Gastrocnemius medialis (tissue), 4 donors: ENCODE data around the gene FREM2. TPM values are rescaled to one million over a fixed set of nuclear protein-coding genes. Genes with fewer than 3 reads are reported as not detected.

Experiments
- ATAC-seq, 2 donors: fragments of 150-250 bp; one replicate each; pipeline ENCODE4 v1.9.1; 2016
- DNase-seq, 2 donors: peaks; one replicate each; pipeline ENCODE4 v3.0.0-alpha.2; 2019
- H3K27ac ChIP-seq, 4 donors: fragments of 200-600 bp; sonication (generic); 1 replicate in 1 of 4; 2 replicates in 3 of 4; pipeline ENCODE4 v1.5.1; 2016 to 2018; ENCODE audit warnings: mild to moderate bottlenecking in 2 of 4, moderate library complexity in 1 of 4
- H3K27me3 ChIP-seq, 3 donors: fragments of 200-600 bp; sonication (generic) in 2 of 3; 1 replicate in 1 of 3; 2 replicates in 2 of 3; pipeline versions ENCODE4 v1.5.1 to v1.6.0; 2016 to 2019; ENCODE audit warnings: mild to moderate bottlenecking in 1 of 3, moderate library complexity in 1 of 3
- H3K36me3 ChIP-seq, 2 donors: fragments of 200-600 bp; sonication (generic) in 1 of 2; one replicate each; pipeline ENCODE4 v1.5.1; 2017 to 2018
- H3K4me1 ChIP-seq, 2 donors: fragments of 200-600 bp; sonication (generic) in 1 of 2; one replicate each; pipeline ENCODE4 v1.5.1; 2016 to 2017; ENCODE audit warnings: mild to moderate bottlenecking in 2 of 2
- H3K4me3 ChIP-seq, 4 donors: fragments of 200-600 bp; sonication (generic) in 3 of 4; 1 replicate in 1 of 4; 2 replicates in 3 of 4; pipeline ENCODE4 v1.5.1; 2016 to 2019; ENCODE audit warnings: mild to moderate bottlenecking in 2 of 4
- H3K9me3 ChIP-seq, 3 donors: fragments of 200-600 bp; sonication (generic) in 2 of 3; 1 replicate in 1 of 3; 2 replicates in 2 of 3; pipeline ENCODE4 v1.5.1; 2016 to 2019
- POLR2A ChIP-seq, 2 donors: fragments of 450-650 bp; IDR thresholded peaks; one replicate each; pipeline ENCODE4 v1.6.1; 2017; ENCODE audit warnings: antibody characterized with exemption in 2 of 2, mild to moderate bottlenecking in 2 of 2, moderate library complexity in 2 of 2
- in situ Hi-C, 4 donors: fragments of 200-750 bp; cut with MboI; loops; one replicate each; pipeline versions ENCODE4 v1.15.0 to v1.8.0; 2017; ENCODE audit warnings: low sequenced_read_pairs in 4 of 4
- intact Hi-C: fragments of 100-400 bp; cut with DNase I; formaldehyde crosslinking; loops from one replicate; pipeline ENCODE4 v1.15.1; 2023; ENCODE audit warnings: low total_unique reads
- total RNA-seq, 4 donors: library from RNA; depleted of rRNA; stranded (reverse); fragments of >200 nt; gene quantifications; one replicate each; pipeline versions ENCODE4 v1.1.0 to v1.2.3, GENCODE V29; 2016
- TF ChIP-seq, protein P1 (sequence below), 5 experiments: fragments of 450-650 bp in 3 of 5; fragments of 200-600 bp in 2 of 5; sonication (generic) in 2 of 5; IDR thresholded peaks in 4 of 5; conservative IDR thresholded peaks in 1 of 5; 1 replicate in 4 of 5; 2 replicates in 1 of 5; pipeline ENCODE4 v1.5.1; 2016 to 2019; ENCODE audit warnings: antibody characterized with exemption in 5 of 5, mild to moderate bottlenecking in 3 of 5, moderate library complexity in 3 of 5

The FREM2 gene
- total RNA-seq, 4 donors from 2014 or later: 1.3 to 6.4 (median 2.4) TPM

GRCh38 chr13:38781539-38781938 lies 94.7 kb downstream of the FREM2 start:
- intact Hi-C loops: no loop called here
- ATAC-seq (no peak), DNase-seq (no peak)
- H3K4me3 ChIP-seq: no peak overlapping the region
- H3K27ac ChIP-seq: no peak overlapping the region
- H3K36me3 ChIP-seq: no peaks in the 10 kb centered on the region
- H3K9me3 ChIP-seq: no peaks in the 10 kb centered on the region
- H3K27me3 ChIP-seq: no peaks in the 10 kb centered on the region
- no peaks in the 10 kb centered on the region for H3K4me1 ChIP-seq
- in situ Hi-C loops: no loop called here
- TF ChIP-seq POLR2A (IDR thresholded peaks at IDR 0.05): no peak
- TF ChIP-seq, protein P1, sequence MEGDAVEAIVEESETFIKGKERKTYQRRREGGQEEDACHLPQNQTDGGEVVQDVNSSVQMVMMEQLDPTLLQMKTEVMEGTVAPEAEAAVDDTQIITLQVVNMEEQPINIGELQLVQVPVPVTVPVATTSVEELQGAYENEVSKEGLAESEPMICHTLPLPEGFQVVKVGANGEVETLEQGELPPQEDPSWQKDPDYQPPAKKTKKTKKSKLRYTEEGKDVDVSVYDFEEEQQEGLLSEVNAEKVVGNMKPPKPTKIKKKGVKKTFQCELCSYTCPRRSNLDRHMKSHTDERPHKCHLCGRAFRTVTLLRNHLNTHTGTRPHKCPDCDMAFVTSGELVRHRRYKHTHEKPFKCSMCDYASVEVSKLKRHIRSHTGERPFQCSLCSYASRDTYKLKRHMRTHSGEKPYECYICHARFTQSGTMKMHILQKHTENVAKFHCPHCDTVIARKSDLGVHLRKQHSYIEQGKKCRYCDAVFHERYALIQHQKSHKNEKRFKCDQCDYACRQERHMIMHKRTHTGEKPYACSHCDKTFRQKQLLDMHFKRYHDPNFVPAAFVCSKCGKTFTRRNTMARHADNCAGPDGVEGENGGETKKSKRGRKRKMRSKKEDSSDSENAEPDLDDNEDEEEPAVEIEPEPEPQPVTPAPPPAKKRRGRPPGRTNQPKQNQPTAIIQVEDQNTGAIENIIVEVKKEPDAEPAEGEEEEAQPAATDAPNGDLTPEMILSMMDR (IDR thresholded peaks at IDR 0.05 in 4 of 5, conservative IDR thresholded peaks at IDR 0.05 in 1 of 5): no peak

- TF ChIP-seq POLR2A (IDR thresholded peaks at IDR 0.05): no peak
- TF ChIP-seq, protein P1 (IDR thresholded peaks at IDR 0.05 in 4 of 5, conservative IDR thresholded peaks at IDR 0.05 in 1 of 5): no peak
- in situ Hi-C loops (no loop called here), intact Hi-C loops (no loop called here)
- Histone ChIP-seq H3K27me3 (no peaks in the 10 kb centered on the region), H3K4me1 (no peaks in the 10 kb centered on the region), H3K4me3 (no peak overlapping the region), H3K9me3 (no peaks in the 10 kb centered on the region), H3K27ac (no peak overlapping the region), H3K36me3 (no peaks in the 10 kb centered on the region)
- no peak for ATAC-seq
- DNase-seq: no peak
These were observed 97.4 kb downstream of the FREM2 start for GRCh38 chr13:38784036-38784880.

- intact Hi-C loops: no loop called here
- Histone ChIP-seq H3K27ac (no peak overlapping the region), H3K4me3 (no peak overlapping the region), H3K9me3 (no peaks in the 10 kb centered on the region), H3K4me1 (no peaks in the 10 kb centered on the region), H3K36me3 (no peaks in the 10 kb centered on the region), H3K27me3 (no peaks in the 10 kb centered on the region)
- in situ Hi-C loops: no loop called here
- ATAC-seq: no peak
- no peak for DNase-seq
- no peak for TF ChIP-seq POLR2A (IDR thresholded peaks at IDR 0.05)
- TF ChIP-seq, protein P1 (IDR thresholded peaks at IDR 0.05 in 4 of 5, conservative IDR thresholded peaks at IDR 0.05 in 1 of 5): no peak
These were observed 98.2 kb downstream of the FREM2 start for GRCh38 chr13:38785042-38785441.

DNA sequence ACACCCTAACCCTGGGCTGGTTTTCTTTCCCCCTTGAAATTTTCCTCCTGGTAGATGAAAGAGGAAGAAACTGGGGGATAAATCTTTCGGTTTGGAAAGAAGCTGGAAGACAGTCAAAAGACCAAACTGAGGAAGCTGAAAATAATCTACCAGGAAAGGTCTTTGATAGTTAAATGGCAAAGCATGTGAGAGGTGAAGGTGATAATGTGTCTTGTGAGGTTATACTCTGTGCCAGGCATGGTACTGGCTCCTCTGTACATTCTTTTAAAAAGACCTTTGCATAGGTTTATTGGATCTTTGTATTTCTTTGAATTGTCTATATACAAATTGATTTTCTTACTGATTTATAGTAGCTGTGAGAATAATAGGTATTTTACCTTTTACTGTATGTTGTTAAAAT lies 98.6 kb downstream of the FREM2 start:
- no peak overlapping the region for H3K27ac ChIP-seq
- no peaks in the 10 kb centered on the region for H3K9me3 ChIP-seq
- H3K27me3 ChIP-seq: no peaks in the 10 kb centered on the region
- no peaks in the 10 kb centered on the region for H3K4me1 ChIP-seq
- intact Hi-C loops (no loop called here), in situ Hi-C loops (no loop called here)
- TF ChIP-seq POLR2A (IDR thresholded peaks at IDR 0.05): no peak
- TF ChIP-seq, protein P1 (IDR thresholded peaks at IDR 0.05 in 4 of 5, conservative IDR thresholded peaks at IDR 0.05 in 1 of 5): no peak
- no peaks in the 10 kb centered on the region for H3K36me3 ChIP-seq
- H3K4me3 ChIP-seq: no peak overlapping the region
- no peak for ATAC-seq
- DNase-seq: no peak
